Neural cell (in vitro differentiated cells): ENCODE measurements around the gene KIF3B.

ENCODE experiments used
- POLR2AphosphoS5 ChIP-seq: IDR thresholded peaks from 2 replicates; pipeline ENCODE4 v1.6.1; 2012
- TF ChIP-seq, protein P1 (sequence below): fragments of 450-650 bp; IDR thresholded peaks from 2 replicates; pipeline ENCODE4 v1.5.1; 2014; ENCODE audit warnings: antibody characterized with exemption, mild to moderate bottlenecking, moderate library complexity; ENCODE audit not compliant: poor library complexity, severe bottlenecking

DNA sequence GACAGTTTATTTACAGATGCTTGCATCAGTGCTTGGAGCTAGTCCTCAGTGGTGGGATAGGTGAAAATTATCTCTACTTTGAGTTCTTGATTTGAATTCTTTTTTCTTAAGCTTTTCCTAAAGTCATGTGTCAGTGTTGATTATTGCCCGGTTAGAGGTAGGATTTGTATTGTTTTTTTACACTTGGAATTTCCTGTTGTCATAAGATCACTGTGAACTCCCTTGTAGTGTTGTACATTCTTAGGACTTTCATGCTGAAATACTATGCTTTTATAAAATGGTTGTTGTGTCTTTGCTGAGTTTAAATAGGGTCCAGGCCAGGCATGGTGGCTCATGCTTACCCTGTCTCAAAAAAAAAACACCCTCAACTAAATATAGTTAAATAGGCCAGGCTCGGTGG, 101.0 kb downstream of the KIF3B start:
- TF ChIP-seq POLR2AphosphoS5 = no peak
- TF ChIP-seq, protein P1, sequence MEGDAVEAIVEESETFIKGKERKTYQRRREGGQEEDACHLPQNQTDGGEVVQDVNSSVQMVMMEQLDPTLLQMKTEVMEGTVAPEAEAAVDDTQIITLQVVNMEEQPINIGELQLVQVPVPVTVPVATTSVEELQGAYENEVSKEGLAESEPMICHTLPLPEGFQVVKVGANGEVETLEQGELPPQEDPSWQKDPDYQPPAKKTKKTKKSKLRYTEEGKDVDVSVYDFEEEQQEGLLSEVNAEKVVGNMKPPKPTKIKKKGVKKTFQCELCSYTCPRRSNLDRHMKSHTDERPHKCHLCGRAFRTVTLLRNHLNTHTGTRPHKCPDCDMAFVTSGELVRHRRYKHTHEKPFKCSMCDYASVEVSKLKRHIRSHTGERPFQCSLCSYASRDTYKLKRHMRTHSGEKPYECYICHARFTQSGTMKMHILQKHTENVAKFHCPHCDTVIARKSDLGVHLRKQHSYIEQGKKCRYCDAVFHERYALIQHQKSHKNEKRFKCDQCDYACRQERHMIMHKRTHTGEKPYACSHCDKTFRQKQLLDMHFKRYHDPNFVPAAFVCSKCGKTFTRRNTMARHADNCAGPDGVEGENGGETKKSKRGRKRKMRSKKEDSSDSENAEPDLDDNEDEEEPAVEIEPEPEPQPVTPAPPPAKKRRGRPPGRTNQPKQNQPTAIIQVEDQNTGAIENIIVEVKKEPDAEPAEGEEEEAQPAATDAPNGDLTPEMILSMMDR = no peak
